HG02763 (cell line): ENCODE measurements around the gene UBE2M.

ENCODE experiments used
- ATAC-seq: cut with Tn5 transposase; IDR thresholded peaks from one replicate; pipeline ENCODE4 v1.9.1; 2021; ENCODE audit warnings: mild to moderate bottlenecking, moderate library complexity; ENCODE audit not compliant: unreplicated experiment

Gene UBE2M

DNA sequence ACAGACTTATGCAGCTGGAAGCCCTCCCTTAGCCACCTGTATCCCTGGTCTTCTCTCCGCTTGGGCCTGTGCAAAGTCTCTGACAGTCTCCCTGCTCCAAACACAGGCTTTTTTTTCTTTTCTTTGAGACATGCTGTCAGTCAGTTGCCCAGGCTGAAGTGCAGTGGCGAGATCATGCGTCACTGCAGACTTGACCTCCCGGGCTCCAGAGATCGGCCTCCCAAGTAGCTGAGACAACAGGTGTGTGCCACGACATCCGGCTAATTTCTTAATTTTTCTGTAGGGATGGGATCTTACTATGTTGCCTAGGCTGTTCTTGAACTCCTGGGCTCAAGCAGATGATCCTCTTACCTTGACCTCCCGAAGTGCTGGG, 13.2 kb upstream of the UBE2M start:
- ATAC-seq: no peak

DNA sequence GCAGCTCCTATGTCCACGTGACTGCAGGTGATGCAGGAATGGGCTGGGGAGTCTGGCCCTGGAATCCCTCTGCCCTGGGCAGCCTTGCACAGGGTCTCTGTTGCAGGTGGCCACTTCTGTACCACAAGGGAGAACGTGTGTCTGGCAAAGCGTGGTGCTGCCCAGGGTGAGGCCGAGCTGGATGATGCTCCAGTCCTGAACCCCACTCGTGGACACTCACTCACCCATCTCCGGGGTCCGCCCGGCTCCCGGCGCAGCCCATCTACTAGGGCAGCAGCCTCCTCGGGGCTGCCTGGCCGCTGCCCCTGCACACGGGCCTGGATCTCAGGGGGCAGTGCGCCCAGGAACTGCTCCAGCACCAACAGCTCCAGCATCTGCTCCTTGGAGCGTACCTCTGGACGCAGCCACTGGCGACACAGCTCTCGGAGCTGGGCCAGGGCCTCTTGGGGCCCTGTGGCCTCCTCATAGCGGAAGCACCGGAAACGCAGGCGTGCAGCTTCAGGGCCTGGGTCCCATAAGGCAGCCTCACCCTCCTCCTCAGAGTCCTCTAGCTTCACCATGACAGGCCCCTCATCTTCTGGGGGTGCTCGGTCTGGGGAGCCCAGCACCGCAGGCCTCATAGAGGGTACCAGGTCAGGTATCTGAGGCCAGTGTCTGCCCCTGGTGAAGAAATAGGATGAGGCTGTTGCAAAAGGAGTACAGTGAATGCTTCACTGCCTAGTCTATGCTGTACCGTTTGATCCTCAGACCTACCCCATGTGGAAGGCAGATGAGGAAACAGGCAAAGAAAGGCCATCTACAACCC, 12.6 kb upstream of the UBE2M start:
- ATAC-seq: no peak

DNA sequence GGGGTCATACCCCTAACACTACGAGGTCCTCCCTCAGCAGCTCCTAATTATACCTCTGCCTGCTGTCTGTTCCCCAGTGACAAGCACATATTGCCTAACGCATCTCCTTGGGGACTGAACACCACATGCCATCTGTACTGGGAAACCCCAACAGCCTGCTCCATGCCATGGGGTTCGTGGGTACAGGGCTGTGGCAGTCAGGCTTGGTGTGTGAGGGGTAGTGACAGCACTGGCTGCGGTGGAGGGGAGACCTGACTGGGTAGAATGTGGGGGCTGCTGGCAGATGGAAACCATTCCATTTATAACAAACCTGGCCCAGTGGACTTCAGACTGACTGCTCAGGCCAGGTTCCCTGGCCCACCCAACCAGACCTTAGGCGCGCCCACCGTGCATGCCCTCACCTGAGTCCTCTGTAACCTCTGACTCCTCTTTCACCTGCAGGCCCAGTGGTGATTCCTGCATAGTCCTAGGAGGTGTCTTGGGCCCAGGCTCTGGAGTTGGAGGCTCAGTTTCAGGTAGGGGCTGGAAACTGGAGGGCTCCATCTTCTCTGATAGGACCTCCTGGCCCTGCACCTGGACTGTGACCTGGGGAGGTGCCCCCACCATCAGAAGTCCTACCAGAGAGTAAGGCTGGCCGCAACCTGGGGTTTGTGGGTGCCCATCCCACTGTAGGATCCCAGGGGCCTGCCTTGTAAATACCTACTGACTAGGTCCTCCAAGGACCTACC, 11.7 kb upstream of the UBE2M start:
- ATAC-seq: no peak

DNA sequence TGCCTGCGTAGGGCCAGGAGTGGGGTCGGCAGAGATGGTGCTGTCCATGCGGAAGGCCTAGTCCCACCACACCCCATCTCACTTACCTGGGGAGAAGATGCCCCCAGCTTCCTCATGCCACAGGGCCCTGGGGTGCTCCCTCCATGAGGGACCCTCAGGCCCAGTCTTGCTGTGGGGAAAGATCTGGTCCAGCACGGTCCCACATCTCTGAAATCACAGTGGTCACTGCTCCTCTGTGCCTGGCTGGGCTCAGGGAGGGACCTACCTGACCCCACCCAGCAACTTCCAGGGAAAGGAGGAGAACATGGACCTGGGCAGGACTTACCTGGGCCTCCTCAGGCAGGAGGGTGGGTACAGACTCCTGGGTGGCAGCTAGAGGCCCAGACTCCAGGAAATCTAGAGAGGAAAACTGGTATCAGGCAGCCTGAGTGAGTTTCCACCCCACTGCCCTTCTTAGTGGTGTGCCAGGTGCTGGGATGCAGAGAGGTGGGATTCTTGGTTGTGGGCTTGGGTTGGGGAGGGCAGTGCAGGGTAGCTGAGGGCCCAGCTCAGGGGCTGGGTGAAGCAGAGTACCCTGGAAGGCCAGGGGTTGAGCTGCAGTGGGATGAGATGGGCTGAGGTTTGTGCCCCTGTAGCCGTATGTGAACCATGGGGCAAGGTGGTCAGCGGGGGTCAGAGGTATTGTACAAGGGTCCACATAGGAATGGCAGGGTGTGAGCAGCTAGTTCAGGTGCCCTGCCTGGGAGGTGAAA, 11.0 kb upstream of the UBE2M start:
- no peak for ATAC-seq

DNA sequence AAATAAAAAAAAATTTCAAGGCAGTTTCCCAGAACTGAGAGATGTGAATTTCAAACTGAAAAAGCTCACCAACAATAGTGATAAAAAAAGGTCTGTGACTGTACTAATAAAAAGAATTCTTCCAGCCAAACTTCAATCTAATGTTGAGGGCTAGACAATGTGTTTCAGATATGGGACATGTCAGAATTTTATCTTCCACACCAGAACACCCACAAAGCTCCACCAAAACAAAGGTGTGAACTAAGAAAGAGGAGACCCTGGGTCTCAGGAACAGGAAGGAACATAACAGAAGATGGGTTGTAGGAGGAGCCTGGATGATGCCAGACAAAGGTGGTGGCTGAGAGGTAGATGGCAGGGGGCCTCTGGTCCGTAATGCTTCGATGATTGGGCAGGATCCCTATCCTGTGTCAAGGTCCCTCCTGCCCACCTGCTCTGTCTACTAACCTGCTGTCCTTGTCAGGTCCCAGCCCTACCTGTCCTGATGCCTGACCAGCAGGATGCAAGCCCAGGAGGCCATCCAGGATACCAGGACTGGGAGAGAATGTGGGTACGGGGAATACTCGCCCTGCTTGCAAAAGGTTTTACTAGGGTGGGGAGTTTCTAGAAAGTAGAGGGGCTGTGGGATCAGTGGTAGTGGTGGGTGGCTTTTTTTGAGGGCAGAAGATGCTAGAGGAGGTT, 10.2 kb upstream of the UBE2M start:
- no peak for ATAC-seq

DNA sequence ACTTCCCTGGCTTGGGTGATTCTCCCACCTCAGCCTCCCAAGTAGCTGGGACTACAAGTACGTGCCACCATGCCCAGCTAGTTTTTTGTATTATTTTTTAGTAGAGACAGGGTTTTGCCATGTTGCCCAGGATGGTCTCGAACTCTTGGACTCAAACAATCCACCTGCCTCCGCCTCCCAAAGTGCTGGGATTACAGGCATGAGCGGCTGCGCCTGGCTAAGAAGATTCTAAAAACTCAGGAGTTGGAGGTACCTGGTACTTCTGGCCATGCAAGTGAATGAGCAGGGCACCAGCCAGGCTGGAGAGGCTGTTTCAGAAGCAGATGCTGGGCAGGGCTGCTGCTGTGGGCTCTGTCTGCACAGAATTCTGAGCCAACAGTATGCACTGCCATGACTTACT, 8.6 kb upstream of the UBE2M start:
- ATAC-seq: no peak

DNA sequence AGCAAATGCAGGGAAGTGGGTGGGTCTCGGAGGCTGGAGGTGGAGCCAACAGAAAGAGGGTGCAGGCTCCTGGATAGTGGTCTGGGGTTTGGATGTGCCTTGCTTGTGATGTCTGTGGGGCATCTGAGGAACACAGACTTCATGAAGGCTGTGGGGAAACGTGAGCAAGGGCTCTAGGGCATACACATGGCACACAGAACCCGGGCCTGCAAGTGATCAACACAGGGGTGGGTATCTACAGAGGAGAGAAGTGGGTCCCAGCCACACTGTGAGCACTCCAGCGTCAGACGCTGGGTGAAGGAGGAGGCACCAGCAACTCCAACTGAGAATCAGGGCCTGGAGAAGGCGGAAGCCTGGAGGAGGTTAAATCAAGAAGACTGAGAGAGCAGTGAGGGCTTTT, 5.4 kb upstream of the UBE2M start:
- ATAC-seq: no peak

GRCh38 chr19:58563034-58563573, 4.7 kb upstream of the UBE2M start:
- no peak for ATAC-seq

DNA sequence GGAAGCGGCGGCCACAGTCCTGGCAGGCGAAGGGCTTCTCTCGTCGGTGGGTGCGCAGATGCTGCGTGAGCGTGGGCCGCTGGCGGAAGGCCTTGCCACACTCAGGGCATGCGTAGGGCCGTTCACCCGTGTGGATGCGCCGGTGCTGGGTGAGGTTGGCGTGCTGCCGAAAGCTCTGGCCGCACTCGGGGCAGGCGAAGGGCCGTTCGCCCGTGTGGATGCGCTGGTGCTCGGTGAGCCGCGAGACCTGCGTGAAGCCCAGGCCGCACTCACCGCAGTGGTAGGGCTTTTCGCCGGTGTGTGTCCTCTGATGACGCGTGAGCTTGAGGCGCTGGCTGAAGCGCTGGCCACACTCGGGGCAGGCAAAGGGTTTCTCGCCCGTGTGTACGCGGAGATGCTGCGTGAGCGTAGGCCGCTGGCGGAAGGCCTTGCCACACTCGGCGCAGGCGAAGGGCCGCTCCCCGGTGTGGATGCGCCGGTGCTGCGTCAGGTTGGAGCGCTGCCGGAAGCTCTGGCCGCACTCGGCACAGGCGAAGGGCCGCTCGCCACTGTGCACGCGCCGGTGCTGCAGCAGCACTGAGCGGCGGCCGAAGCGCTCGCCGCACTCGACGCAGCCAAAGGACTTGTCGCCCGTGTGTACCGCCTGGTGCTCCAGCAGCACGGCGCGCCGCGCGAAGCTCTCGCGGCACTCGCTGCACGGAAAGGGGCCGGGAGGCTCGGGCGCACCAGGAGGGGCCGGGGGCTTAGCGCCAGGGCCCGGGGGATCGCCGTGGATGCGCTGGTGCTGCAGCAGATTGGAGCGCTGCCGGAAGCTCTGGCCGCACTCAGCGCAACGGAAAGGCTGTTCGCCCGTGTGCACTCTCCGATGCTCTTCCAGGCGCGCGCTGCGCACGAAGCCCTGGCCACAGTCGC, 4.0 kb upstream of the UBE2M start:
- no peak for ATAC-seq

DNA sequence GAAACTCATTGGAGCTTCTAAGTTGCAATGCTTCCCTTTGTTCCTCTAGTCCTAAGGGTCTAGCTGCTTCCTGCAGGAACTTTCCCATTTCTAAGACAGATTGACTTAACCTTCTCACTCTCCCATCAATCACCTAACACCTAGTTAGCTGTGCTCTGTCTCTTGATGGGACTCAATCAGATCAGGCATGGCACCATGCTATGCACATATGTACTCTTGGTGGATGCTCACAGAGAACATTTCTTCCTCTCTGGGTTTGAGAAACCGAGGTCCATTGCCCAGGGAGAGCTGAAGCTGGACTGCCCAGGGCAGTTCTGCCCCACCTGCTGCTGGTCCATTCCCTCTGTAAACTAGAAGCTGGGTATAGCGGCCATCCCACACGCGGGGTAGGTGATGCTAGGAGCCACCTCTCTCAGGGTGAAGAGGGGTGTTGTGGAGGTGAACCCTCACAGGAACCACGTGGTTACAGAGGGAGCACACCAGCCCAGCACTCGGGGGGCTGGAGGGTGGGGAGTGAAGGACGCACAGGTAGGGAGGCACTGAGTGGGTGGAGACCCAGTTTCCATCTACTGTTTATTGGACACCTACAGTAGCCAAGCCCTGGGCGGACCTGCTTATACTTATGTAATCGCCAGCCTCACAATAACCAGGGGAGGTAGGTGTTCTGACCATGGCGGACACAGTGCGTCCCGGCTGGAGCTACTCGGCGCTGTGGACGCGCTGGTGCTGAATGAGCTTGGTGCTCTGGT, 3.1 kb upstream of the UBE2M start:
- ATAC-seq: no peak

GRCh38 chr19:58560921-58561320, 2.5 kb upstream of the UBE2M start:
- no peak for ATAC-seq

- ATAC-seq: no peak
Observed at GRCh38 chr19:58560007-58560887, 1.8 kb upstream of the UBE2M start.

DNA sequence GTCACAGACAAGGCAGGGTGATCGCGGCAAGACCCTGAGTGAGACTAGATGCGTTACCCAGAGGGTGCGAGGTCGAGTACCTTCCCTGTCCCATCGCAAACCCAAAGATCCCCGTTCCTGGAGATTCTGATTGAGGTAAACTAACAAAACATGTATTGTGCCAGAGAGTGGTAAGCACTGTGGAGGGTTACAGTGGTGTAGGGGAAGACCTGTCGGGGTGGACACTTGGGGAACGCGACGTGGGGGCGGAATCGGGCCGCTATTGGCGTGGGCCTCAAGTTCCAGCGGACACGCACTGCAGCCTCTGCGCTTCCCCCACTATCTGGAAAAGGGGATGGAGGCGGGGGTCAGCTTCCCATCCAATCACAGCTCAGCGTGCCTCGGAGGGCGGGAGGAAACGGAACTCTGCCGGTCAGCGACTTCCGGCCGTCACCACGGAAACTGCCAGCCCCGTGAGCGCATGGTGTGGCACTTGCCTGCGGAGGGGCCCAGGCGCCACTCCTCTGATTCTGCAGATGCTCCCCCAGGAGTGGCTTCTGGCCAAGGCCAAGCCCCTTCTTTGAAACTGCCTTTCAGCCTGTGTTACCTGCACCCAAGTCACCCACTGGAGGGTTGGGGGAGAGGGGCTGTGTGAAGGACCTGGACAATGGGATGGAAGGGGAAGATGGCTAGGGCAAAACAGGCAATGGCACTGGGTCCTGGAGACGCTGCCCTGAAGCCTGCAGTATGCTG, 1.0 kb upstream of the UBE2M start:
- ATAC-seq: peak; percentile 24

DNA sequence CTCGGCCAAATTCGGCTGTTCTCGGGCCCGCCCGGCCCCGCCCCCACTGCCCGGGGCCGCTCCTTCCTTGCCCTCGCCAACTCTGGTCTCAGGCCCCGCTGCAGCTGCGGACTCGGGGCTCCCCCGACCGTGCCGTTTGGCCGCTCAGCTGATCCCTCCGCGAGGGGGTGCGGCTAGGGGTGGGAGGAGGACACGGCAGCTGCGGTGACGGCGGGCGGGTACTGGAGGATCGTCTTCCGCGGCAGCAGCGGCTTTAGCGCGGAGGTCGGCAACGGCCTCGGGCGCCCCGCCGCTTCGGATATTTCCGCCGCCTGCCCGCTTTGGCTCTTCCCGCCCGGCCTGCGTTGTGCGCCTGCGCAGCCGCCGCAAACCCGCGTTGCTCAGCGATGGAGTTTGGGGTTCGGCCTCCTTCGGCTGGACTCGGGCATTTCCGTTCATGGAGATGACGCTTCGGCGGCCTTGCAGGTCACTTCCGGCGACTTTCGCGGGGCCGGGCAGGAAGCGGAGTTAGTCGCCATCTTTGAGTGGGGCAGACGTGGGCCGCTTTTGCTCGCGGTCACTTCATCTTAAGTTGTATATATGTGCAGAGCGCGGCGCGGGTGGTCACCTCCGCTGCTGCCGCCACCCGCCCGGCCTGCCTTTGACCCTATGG, 338 bp upstream of the UBE2M start:
- ATAC-seq: peak; percentile 50

GRCh38 chr19:58557221-58558065, 968 bp downstream of the UBE2M start:
- ATAC-seq: no peak

DNA sequence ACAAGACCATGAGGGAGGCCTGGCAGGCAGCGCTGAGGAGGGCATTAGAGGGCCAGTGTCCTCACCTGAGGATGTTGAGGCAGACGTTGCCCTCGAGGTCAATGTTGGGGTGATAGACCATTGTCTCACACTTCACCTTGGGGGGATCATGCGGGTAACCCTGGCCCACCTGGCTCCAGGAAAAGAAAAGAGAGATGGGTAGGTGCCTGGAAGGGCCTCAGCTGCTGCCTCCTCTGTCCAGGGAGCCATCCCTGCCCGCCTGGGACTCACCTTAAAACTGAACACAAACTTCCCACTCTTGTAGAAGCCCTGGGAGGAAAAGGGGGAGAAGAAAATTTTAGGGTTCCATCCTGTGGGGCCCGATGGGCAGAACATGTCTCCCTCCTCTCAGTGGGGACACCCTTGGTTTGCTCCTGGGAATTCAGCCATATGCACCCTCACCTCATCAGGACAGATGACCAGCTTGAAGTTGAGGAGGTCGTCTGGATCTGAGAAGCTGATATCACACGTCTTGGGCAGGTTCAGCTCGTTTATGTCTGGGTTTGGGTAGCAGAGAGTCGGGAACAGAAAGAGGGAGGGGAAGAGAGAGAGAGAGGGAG, 1.7 kb downstream of the UBE2M start:
- no peak for ATAC-seq
